ENCODE results near the gene BNC1. TPM values are rescaled to one million over a fixed set of nuclear protein-coding genes. Genes with fewer than 3 reads are reported as not detected.

The BNC1 gene
- total RNA-seq, 4 donors from 2014 or later, result 0.34 to 1.5 (median 0.44) TPM; not detected in 1

- no peak for TF ChIP-seq CTCF (IDR thresholded peaks at IDR 0.05; ENCODE audit: low read depth)
Observed at GRCh38 chr15:83243634-83244033, 40.8 kb downstream of the BNC1 start.

- no peak for TF ChIP-seq CTCF (IDR thresholded peaks at IDR 0.05; ENCODE audit: low read depth)
Observed at GRCh38 chr15:83230242-83230641, 54.2 kb downstream of the BNC1 start.

GRCh38 chr15:83225449-83225848, 59.0 kb downstream of the BNC1 start:
- no peak for TF ChIP-seq CTCF (IDR thresholded peaks at IDR 0.05; ENCODE audit: low read depth)

- TF ChIP-seq CTCF (IDR thresholded peaks at IDR 0.05; ENCODE audit: low read depth), result no peak
Observed at GRCh38 chr15:83219026-83219425, 65.4 kb downstream of the BNC1 start.

- no peak for TF ChIP-seq CTCF (IDR thresholded peaks at IDR 0.05; ENCODE audit: low read depth)
Observed at GRCh38 chr15:83215306-83215705, 69.2 kb downstream of the BNC1 start.

GRCh38 chr15:83210619-83211018, 73.8 kb downstream of the BNC1 start:
- TF ChIP-seq CTCF (IDR thresholded peaks at IDR 0.05; ENCODE audit: low read depth), result no peak

- no peak for TF ChIP-seq CTCF (IDR thresholded peaks at IDR 0.05; ENCODE audit: low read depth)
Observed at GRCh38 chr15:83209333-83209732, 75.1 kb downstream of the BNC1 start.

GRCh38 chr15:83208367-83208661, 76.2 kb downstream of the BNC1 start:
- no peak for TF ChIP-seq CTCF (IDR thresholded peaks at IDR 0.05; ENCODE audit: low read depth)
